GM12801 (cell line): ENCODE data around the gene ECT2.

Experiments used
- TF ChIP-seq, protein P1 (sequence below): IDR thresholded peaks from one replicate; pipeline ENCODE4 v1.5.1; 2011; ENCODE audit warnings: control low read depth; ENCODE audit not compliant: insufficient read length; ENCODE audit errors: extremely low read depth

The ECT2 gene

DNA sequence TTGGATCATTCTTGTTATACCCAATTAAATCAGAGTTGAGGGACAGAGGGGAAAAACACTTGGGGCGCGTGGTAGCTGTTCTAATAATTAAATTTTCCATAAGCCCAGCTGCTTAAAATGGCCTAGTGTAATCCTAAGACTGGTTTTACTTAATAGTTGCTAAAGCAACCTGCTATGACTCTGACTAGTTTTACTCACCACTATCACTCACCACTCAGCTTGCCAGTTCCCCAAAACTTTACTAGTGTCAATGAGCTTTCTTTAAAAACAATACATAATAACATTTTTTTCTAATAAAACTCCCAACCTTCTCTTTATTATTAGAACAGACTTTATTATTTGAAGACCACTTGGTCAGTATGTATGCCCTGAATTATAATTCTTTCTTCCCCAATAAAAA lies 49.6 kb downstream of the ECT2 start:
- TF ChIP-seq, protein P1, sequence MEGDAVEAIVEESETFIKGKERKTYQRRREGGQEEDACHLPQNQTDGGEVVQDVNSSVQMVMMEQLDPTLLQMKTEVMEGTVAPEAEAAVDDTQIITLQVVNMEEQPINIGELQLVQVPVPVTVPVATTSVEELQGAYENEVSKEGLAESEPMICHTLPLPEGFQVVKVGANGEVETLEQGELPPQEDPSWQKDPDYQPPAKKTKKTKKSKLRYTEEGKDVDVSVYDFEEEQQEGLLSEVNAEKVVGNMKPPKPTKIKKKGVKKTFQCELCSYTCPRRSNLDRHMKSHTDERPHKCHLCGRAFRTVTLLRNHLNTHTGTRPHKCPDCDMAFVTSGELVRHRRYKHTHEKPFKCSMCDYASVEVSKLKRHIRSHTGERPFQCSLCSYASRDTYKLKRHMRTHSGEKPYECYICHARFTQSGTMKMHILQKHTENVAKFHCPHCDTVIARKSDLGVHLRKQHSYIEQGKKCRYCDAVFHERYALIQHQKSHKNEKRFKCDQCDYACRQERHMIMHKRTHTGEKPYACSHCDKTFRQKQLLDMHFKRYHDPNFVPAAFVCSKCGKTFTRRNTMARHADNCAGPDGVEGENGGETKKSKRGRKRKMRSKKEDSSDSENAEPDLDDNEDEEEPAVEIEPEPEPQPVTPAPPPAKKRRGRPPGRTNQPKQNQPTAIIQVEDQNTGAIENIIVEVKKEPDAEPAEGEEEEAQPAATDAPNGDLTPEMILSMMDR, result no peak

DNA sequence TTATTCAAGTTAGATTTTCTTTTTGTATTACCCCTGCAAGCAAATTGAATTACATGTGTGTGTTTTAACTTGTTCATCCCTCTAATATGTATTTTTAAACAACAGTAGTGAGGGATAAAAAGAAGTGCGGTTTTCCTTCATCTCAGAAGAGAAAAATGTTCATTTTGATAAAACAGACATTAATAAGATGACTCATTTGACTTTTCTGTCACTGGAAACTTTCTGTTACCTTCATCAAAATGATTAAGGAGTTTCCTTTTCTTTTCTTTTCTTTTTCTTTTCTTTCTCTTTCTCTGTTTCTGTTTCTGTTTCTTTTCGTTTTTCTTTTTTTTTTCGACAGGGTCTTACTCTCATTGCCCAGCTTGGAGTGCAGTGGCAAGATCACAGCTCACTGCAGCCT lies 53.0 kb downstream of the ECT2 start:
- TF ChIP-seq, protein P1, result no peak

DNA sequence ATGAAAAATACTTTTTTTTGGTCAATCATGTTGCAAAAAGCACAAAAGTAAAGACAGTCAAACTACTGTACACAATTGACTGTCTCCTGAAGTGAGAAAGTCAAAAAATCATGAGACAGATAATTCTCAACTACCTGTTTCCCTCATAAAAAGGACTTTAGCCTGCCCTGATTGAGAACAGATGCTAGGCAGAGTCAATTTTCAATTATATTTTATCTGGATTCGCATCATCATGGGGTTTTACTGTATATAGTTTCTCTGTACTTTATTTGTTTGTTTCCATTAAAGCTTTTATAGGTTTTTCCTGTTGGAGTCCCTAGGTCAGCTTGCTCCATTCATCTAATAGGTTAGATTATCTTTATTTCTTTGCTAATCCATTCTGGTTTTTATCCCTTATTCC lies 53.8 kb downstream of the ECT2 start:
- TF ChIP-seq, protein P1, result no peak

DNA sequence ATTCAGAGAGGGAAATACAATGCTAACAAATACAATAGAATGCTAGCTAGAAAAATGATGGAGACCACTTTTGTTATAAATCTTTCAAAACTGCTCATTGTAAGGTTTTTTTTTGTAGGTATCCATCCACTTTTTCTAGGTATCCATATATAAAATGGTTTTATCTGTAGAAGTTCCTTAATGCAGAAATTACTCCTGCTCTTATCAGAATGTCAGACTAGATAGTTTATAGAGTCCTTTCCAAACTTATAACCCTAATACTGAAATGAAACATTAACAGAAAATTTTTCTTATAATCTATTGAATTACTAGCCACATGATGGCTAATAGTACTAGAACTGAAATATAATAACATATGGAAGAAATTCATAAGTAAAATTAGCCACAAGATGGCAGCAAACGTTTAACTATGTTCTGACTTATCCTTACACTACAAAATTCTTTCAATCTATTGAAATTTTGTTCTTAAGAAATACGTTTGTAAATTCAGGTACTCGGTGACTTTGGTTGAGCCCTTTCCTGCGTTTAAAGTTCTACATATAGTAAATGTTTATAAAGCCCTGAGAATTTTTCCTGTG lies 58.5 kb downstream of the ECT2 start:
- TF ChIP-seq, protein P1, result no peak

DNA sequence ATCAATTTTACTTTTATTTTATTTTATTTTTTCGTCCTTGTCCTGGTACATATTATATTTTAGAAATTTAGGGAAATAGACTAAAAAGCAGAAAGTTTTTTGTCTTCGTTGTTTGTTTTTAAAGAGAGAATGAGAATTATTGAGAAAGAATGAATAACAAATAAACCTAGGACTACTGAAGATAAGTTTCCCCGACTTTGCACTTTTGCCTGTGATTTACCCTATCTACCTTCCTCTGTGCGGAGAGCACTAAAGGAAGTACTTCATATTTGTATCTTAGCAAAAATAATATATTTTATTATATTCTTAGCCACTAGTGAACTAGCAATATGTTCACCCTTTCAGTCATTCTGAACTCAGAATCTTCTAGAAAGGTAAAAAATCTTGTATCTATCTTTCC lies 60.6 kb downstream of the ECT2 start:
- TF ChIP-seq, protein P1, result no peak

DNA sequence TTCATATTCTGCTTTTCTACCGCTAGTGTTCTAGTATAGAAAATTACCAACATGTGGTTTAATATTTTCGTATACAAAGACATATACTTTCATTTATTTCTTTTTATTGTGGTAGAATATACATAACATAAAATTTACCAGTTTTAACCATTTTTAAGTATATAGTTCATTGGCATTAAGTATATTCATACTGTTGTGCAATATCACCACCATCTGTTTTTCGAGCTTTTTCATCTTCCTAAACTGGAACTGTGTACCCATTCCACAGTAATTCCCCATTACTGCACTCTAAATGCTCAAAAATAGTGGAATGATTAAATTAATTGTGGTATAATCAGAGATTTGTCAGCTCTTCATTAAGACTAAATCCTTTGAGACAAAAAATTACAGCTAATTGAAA lies 62.9 kb downstream of the ECT2 start:
- TF ChIP-seq, protein P1, result no peak

DNA sequence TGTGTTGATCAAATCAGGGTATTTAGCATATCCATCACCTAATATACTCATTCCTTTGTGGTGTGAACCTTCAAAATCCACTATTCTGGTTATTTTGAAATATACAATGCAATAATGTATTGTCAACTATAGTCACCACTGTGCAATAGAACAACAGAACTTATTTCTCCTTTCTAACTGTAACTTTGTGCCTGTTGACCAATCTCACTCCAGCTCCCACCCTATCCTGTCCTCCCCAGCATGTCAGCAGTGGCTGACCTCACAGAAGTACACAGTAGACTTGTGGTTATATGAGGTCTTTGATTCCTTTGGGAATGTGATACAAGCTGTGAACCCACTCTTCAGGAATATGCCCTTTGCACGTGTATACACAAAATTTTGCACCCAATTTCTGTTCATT lies 64.2 kb downstream of the ECT2 start:
- TF ChIP-seq, protein P1, result no peak
